A549 (cell line): ENCODE measurements around the gene INPP4B. TPM values are rescaled to one million over a fixed set of nuclear protein-coding genes. Genes with fewer than 3 reads are reported as not detected.

Experiments used
- ATAC-seq, 2 experiments: fragments of 200-7000 bp in 1 of 2; fragments of >200 bp in 1 of 2; cut with Nextera tagmentation in 1 of 2; cut with Tn5 transposase in 1 of 2; 3 replicates each; pipeline versions ENCODE4 v1.8.0 to v1.9.1; 2018 to 2020; ENCODE audit warnings: mild to moderate bottlenecking in 1 of 2, moderate library complexity in 1 of 2
- CTCF ChIA-PET: fragments of 300-600 bp; sonication (Branson Sonifier 250); formaldehyde crosslinking; extraction: SDS; loops from one replicate; lab custom pipeline; 2021; ENCODE audit warnings: antibody characterized with exemption, inconsistent platforms; lab: Yijun Ruan, JAX
- POLR2A ChIA-PET: fragments of 350-600 bp; formaldehyde crosslinking; extraction: SDS; loops from one replicate; lab custom pipeline; 2021; ENCODE audit warnings: antibody characterized with exemption, inconsistent platforms; lab: Yijun Ruan, JAX
- DNase-seq, 2 experiments: peaks; one replicate each; pipeline versions ENCODE4 v3.0.0 to v3.0.0-alpha.2; 2011 to 2016; ENCODE audit warnings: low read depth in 1 of 2, low spot score in 1 of 2
- FAIRE-seq: peaks from 2 replicates; lab custom pipeline; 2011; peaks lifted over from hg19 to GRCh38; lab: Jason Lieb, UNC
- H3K27ac ChIP-seq, 2 experiments: fragments of >200 bp; sonication (Bioruptor Twin); formaldehyde crosslinking; 3 replicates each; pipeline ENCODE4 v1.5.1; 2016 to 2017
- H3K4me1 ChIP-seq: fragments of >200 bp; sonication (Bioruptor Twin); formaldehyde crosslinking; 3 replicates; pipeline ENCODE4 v1.6.1; 2016
- H3K4me2 ChIP-seq: fragments of >200 bp; sonication (Bioruptor Twin); formaldehyde crosslinking; 3 replicates; pipeline ENCODE4 v1.6.1; 2016
- H3K4me3 ChIP-seq: fragments of >200 bp; sonication (Bioruptor Twin); formaldehyde crosslinking; 3 replicates; pipeline ENCODE4 v1.5.1; 2016
- H3K9me3 ChIP-seq: fragments of >200 bp; sonication (Bioruptor Twin); formaldehyde crosslinking; 3 replicates; pipeline ENCODE4 v1.6.1; 2016
- BHLHE40 ChIP-seq: IDR thresholded peaks from 2 replicates; pipeline ENCODE4 v1.6.1; 2012; ENCODE audit warnings: low read depth, low read length, inconsistent platforms
- CBX2 ChIP-seq: fragments of 200-600 bp; sonication (generic); IDR thresholded peaks from 2 replicates; pipeline ENCODE4 v1.6.1; 2016; ENCODE audit warnings: low read depth, mild to moderate bottlenecking, borderline replicate concordance
- CEBPB ChIP-seq, 2 experiments: fragments of >200 bp in 1 of 2; sonication (Bioruptor Twin) in 1 of 2; formaldehyde crosslinking in 1 of 2; IDR thresholded peaks; 2 replicates each; pipeline ENCODE4 v1.6.1; 2012 to 2016
- EHMT2 ChIP-seq: fragments of 200-600 bp; sonication (generic); IDR thresholded peaks from 2 replicates; pipeline ENCODE4 v1.6.1; 2016; ENCODE audit warnings: antibody characterized with exemption, low read depth, mild to moderate bottlenecking, moderate library complexity
- EP300 ChIP-seq, 2 experiments: fragments of >200 bp; sonication (Bioruptor Twin); formaldehyde crosslinking; IDR thresholded peaks; 2 replicates in 1 of 2; 3 replicates in 1 of 2; pipeline ENCODE4 v1.6.1; 2016 to 2017
- FOSB ChIP-seq: fragments of 250-450 bp; sonication (Bioruptor Pico); IDR thresholded peaks from 2 replicates; pipeline ENCODE4 v1.5.0; 2020; ENCODE audit warnings: mild to moderate bottlenecking, moderate library complexity
- FOSL2 ChIP-seq, 2 experiments: fragments of 450-650 bp in 1 of 2; fragments of >200 bp in 1 of 2; sonication (Bioruptor Twin) in 1 of 2; formaldehyde crosslinking; IDR thresholded peaks; 2 replicates each; pipeline versions ENCODE4 v1.5.0 to v1.6.1; 2016 to 2020; ENCODE audit warnings: mild to moderate bottlenecking in 1 of 2, moderate library complexity in 1 of 2
- FOXS1 ChIP-seq: fragments of 250-450 bp; sonication (Bioruptor Pico); IDR thresholded peaks from 2 replicates; pipeline ENCODE4 v1.5.0; 2020; ENCODE audit warnings: mild to moderate bottlenecking, moderate library complexity
- GATA3 ChIP-seq: IDR thresholded peaks from 2 replicates; pipeline ENCODE4 v1.6.1; 2012; ENCODE audit warnings: borderline replicate concordance
- HOXB13 ChIP-seq: fragments of 250-450 bp; sonication (Bioruptor Pico); IDR thresholded peaks from 2 replicates; pipeline ENCODE4 v1.5.0; 2020; ENCODE audit warnings: low read depth, mild to moderate bottlenecking, moderate library complexity
- JUNB ChIP-seq: fragments of >200 bp; sonication (Bioruptor Twin); formaldehyde crosslinking; IDR thresholded peaks from 2 replicates; pipeline ENCODE4 v1.6.1; 2016
- KDM1A ChIP-seq: fragments of 200-600 bp; sonication (generic); IDR thresholded peaks from 2 replicates; pipeline ENCODE4 v1.6.1; 2016; ENCODE audit warnings: low read depth, mild to moderate bottlenecking
- NR3C1 ChIP-seq: fragments of >200 bp; sonication (Bioruptor Twin); formaldehyde crosslinking; IDR thresholded peaks from 3 replicates; pipeline ENCODE4 v1.6.1; 2017
- POLR2A ChIP-seq: IDR thresholded peaks from 2 replicates; pipeline ENCODE4 v1.6.1; 2012; ENCODE audit warnings: mild to moderate bottlenecking, low read length
- RAD21 ChIP-seq, 2 experiments: fragments of >200 bp in 1 of 2; sonication (Bioruptor Twin) in 1 of 2; formaldehyde crosslinking in 1 of 2; IDR thresholded peaks in 1 of 2; conservative IDR thresholded peaks in 1 of 2; 2 replicates in 1 of 2; 3 replicates in 1 of 2; pipeline ENCODE4 v1.6.1; 2012 to 2018; ENCODE audit warnings: inconsistent platforms in 1 of 2
- RARB ChIP-seq: fragments of 250-450 bp; sonication (Bioruptor Pico); IDR thresholded peaks from 2 replicates; pipeline ENCODE4 v1.8.0; 2021; ENCODE audit warnings: mild to moderate bottlenecking, moderate library complexity
- RCOR1 ChIP-seq: fragments of 150-350 bp; IDR thresholded peaks from 2 replicates; pipeline ENCODE4 v1.6.1; 2014; ENCODE audit warnings: antibody characterized with exemption, low read length, low read depth
- RFX5 ChIP-seq: fragments of 450-650 bp; IDR thresholded peaks from 2 replicates; pipeline ENCODE4 v1.7.1; 2014; ENCODE audit warnings: antibody characterized with exemption, mild to moderate bottlenecking, moderate library complexity
- SREBF2 ChIP-seq: fragments of 450-650 bp; IDR thresholded peaks from 2 replicates; pipeline ENCODE4 v1.6.1; 2014; ENCODE audit warnings: mild to moderate bottlenecking, moderate library complexity
- TP53 ChIP-seq: fragments of 250-450 bp; sonication (Bioruptor Pico); IDR thresholded peaks from 2 replicates; pipeline ENCODE4 v1.5.0; 2021; ENCODE audit warnings: mild to moderate bottlenecking, moderate library complexity
- ZFP36 ChIP-seq: fragments of 450-650 bp; IDR thresholded peaks from 2 replicates; pipeline ENCODE4 v1.6.1; 2014; ENCODE audit warnings: borderline replicate concordance; ENCODE audit not compliant: partially characterized antibody
- WGBS: methylation state at CpG from one replicate; pipeline ENCODE4 v1.1.6; 2017; ENCODE audit errors: missing lambda C conversion rate; 5-methylcytosine and 5-hydroxymethylcytosine counted together
- polyA plus RNA-seq, 4 experiments: library from polyadenylated mRNA; depleted of rRNA in 3 of 4; stranded (reverse); fragments of >200 nt; fragmentation: RNase III in 1 of 4; extraction: RNeasy Plus Mini Kit Qiagen cat#74134 plus additional on column Dnase treatment in 1 of 4; gene quantifications; 2 replicates in 3 of 4; 3 replicates in 1 of 4; pipeline ENCODE4 v1.2.3, GENCODE V29; 2011 to 2017
- TF ChIP-seq, protein P1 (sequence below): fragments of 200-600 bp; sonication (generic); IDR thresholded peaks from 2 replicates; pipeline ENCODE4 v1.6.1; 2016; ENCODE audit warnings: antibody characterized with exemption, mild to moderate bottlenecking, moderate library complexity
- TF ChIP-seq, protein P2 (sequence below): IDR thresholded peaks from 2 replicates; pipeline ENCODE4 v1.6.1; 2012

The INPP4B gene
- polyA plus RNA-seq, 2 of the 4 experiments (the other 2 are of a cell fraction) = 7.2 to 14.9 TPM

DNA sequence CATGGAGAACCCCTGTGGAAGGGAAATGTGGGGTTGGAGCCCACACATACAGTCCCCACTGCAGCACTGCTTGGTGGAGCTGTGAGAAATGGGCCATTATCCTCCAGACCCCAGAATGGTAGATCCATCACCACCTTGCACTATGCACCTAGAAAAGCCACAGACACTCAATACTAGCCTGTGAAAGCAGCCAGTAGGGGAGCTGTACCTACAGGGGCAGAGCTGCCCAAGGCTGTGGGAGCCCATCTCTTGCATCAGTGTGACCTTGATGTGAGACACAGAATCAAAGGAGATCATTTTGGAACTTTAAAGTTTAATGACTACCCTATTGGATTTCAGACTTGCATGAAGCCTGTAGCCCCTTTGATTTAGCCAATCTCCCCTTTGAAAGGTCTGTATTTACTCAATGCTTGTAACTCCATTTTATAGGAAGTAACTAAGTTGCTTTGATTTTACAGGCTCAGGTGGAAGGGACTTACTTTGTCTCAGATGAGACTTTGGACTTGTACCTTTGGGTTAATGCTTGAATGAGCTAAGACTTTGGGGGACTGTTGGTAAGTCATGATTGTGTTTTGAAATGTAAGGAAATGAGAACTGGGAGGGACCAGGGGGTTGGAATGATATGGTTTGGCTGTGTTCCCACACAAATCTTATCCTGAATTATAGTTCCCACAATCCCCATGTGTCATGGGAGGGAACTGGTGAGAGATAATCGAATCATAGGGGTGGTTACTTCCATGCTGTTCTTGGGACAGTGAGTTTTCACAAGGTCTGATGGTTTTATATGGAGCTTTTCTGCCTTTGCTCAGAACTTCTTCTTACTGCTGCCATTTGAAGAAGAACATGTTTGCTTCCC is 352.6 kb downstream of the INPP4B start:
- Histone ChIP-seq H3K4me3 (no peak overlapping the region), H3K4me2 (no peak overlapping the region), H3K9me3 (no peaks in the 10 kb centered on the region; the same call in 2 of the 3 replicates), H3K27ac (no peak overlapping the region), H3K4me1 (peaks cover under 1% of the 10 kb centered on the region; the same call in 1 of the 3 replicates)
- ATAC-seq (no peak), DNase-seq (no peak), FAIRE-seq (no peak)
- TF ChIP-seq RAD21 (conservative IDR thresholded peaks at IDR 0.05 in 1 of 2, IDR thresholded peaks at IDR 0.05 in 1 of 2) = no peak
- TF ChIP-seq HOXB13 (CRISPR knock-in tag) = no peak
- no peak for TF ChIP-seq FOXS1 (CRISPR knock-in tag)
- no peak for TF ChIP-seq ZFP36
- no peak for TF ChIP-seq RARB
- POLR2A ChIA-PET = no interaction called here
- WGBS = 7% methylated on average over 1 of the region's 1 CpG
- CTCF ChIA-PET = no interaction called here

DNA sequence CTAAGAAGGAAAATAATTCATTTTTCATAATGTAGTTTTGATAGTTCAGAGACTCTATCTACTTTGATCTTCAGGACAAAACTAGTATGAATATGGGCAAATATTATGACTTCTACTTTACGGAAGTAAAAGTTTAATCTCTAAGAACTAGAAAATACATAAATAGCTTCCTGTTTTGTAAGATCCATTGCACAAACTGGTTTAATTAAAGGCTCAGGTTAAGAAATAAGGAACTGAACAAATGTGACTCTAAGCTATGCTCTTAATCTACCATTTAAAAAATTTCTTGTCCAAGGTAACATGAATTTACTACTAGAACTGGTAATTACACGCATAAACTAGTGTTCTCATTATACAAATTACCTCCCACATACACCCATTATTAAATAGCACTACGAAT is 360.6 kb downstream of the INPP4B start:
- Histone ChIP-seq H3K4me1 (peaks cover 5% of the 10 kb centered on the region; the same call in 2 of the 3 replicates), H3K9me3 (no peaks in the 10 kb centered on the region; the same call in 2 of the 3 replicates), H3K27ac (no peak overlapping the region)
- DNase-seq = no peak
- TF ChIP-seq TP53 (CRISPR knock-in tag) (no peak), JUNB (no peak), RCOR1 (no peak), GATA3 (no peak), RFX5 (no peak), BHLHE40 (no peak), EHMT2 (no peak), RARB (no peak), POLR2A (no peak)
- TF ChIP-seq, all 56 proteins: peak for 0
- WGBS = 69% methylated on average over 3 of the region's 3 CpGs
- Histone ChIP-seq H3K4me3 (no peak overlapping the region), H3K4me2 (no peak overlapping the region)
- ChIA-PET CTCF (no interaction called here), POLR2A (no interaction called here)
- ATAC-seq = no peak
- FAIRE-seq = no peak

DNA sequence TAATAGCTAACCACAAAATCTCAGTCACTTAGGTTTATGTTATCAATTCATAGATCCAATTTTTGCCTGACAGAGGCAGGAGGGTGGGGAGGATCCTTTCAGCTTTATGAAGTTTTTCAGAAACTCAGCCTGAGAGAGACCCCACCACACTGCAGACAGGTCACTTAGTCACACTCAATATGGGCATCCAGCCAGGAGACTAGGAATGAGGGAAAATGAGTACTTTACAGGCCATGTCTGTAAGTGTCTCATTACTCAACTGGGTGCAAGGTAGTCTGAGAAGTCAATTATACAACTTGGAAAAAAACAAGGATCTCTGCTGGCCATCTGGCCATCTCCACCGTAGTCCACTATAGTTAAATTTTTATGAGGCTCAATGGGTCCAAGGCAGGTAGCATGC is 365.9 kb downstream of the INPP4B start:
- no peak for TF ChIP-seq SREBF2
- TF ChIP-seq, protein P1, sequence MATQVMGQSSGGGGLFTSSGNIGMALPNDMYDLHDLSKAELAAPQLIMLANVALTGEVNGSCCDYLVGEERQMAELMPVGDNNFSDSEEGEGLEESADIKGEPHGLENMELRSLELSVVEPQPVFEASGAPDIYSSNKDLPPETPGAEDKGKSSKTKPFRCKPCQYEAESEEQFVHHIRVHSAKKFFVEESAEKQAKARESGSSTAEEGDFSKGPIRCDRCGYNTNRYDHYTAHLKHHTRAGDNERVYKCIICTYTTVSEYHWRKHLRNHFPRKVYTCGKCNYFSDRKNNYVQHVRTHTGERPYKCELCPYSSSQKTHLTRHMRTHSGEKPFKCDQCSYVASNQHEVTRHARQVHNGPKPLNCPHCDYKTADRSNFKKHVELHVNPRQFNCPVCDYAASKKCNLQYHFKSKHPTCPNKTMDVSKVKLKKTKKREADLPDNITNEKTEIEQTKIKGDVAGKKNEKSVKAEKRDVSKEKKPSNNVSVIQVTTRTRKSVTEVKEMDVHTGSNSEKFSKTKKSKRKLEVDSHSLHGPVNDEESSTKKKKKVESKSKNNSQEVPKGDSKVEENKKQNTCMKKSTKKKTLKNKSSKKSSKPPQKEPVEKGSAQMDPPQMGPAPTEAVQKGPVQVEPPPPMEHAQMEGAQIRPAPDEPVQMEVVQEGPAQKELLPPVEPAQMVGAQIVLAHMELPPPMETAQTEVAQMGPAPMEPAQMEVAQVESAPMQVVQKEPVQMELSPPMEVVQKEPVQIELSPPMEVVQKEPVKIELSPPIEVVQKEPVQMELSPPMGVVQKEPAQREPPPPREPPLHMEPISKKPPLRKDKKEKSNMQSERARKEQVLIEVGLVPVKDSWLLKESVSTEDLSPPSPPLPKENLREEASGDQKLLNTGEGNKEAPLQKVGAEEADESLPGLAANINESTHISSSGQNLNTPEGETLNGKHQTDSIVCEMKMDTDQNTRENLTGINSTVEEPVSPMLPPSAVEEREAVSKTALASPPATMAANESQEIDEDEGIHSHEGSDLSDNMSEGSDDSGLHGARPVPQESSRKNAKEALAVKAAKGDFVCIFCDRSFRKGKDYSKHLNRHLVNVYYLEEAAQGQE = no peak
- no peak for TF ChIP-seq EP300 (IDR thresholded peaks at IDR 0.05)
- no peak for TF ChIP-seq FOSL2 (IDR thresholded peaks at IDR 0.05)
- no peak for TF ChIP-seq FOSL2 (CRISPR knock-in tag; IDR thresholded peaks at IDR 0.05)
- no peak for TF ChIP-seq HOXB13 (CRISPR knock-in tag)
- TF ChIP-seq, protein P2, sequence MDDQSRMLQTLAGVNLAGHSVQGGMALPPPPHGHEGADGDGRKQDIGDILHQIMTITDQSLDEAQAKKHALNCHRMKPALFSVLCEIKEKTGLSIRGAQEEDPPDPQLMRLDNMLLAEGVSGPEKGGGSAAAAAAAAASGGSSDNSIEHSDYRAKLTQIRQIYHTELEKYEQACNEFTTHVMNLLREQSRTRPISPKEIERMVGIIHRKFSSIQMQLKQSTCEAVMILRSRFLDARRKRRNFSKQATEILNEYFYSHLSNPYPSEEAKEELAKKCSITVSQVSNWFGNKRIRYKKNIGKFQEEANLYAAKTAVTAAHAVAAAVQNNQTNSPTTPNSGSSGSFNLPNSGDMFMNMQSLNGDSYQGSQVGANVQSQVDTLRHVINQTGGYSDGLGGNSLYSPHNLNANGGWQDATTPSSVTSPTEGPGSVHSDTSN = no peak
- TF ChIP-seq GATA3 = no peak
- no peak for TF ChIP-seq RAD21 (conservative IDR thresholded peaks at IDR 0.05 in 1 of 2, IDR thresholded peaks at IDR 0.05 in 1 of 2)
- no peak for TF ChIP-seq KDM1A
- no peak for TF ChIP-seq BHLHE40
- no peak for TF ChIP-seq FOXS1 (CRISPR knock-in tag)
- TF ChIP-seq JUNB = no peak
- TF ChIP-seq CBX2 = no peak
- TF ChIP-seq FOSB (CRISPR knock-in tag) = no peak
- no peak for TF ChIP-seq CEBPB (IDR thresholded peaks at IDR 0.05)
- no peak for TF ChIP-seq NR3C1
- H3K27ac ChIP-seq = peak overlapping the region; percentile 17 to 55; a peak in 4 of 6 replicates
- no peaks in the 10 kb centered on the region for H3K9me3 ChIP-seq
- peak in 1 of 2 experiments; percentile 33 for DNase-seq
- no peak overlapping the region for H3K4me3 ChIP-seq
- 6% methylated on average over 1 of the region's 1 CpG for WGBS
- H3K4me1 ChIP-seq = peaks cover 25% of the 10 kb centered on the region
- H3K4me2 ChIP-seq = peak overlapping the region; percentile 24; the same call in 1 of the 3 replicates
- FAIRE-seq = no peak
- POLR2A ChIA-PET = no interaction called here
- no peak for ATAC-seq
- CTCF ChIA-PET = no interaction called here
